ENCODE results near the gene PTPRN2.

The PTPRN2 gene

GRCh38 chr7:158016180-158017097, 571.2 kb downstream of the PTPRN2 start:
- no peak for DNase-seq

DNA sequence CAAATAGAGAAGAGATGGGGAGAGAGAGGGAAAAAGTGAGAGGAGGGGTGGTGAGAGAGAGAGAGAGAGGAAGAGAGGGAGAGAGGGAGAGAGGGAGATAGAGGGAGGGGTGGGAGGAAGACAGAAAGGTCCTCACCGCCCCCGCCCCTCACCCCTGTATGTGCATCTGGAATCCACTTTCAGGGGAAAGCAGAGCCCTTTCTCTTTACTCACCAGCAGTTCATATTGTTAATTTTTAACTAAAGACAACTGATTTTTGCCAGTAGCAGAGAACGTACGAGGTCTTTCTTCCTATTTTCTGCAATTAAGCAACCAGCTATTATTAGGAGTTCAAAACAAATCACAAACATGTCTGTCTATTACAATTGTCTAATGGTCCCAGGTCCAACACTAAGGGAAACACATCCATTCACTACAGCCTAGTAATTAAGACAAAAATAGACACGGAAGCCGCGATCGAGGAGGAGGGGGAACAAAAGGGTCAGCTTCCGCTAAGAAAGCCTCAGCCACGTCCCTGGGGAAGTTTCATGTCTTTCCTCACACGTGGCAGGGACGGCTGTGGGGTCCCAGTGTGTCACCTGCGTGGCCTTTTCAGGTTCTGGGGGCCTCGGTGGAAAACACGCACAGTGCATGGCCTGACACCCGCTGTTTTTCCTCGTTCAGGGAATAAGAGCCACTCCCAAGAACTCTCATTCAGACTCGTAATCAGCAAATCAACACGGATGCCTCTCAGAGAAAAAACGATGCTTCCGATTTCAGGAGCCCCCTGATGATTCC, 572.0 kb downstream of the PTPRN2 start:
- no peak for DNase-seq

- no peak for DNase-seq
Measured at GRCh38 chr7:158014976-158015375, 572.6 kb downstream of the PTPRN2 start.

DNA sequence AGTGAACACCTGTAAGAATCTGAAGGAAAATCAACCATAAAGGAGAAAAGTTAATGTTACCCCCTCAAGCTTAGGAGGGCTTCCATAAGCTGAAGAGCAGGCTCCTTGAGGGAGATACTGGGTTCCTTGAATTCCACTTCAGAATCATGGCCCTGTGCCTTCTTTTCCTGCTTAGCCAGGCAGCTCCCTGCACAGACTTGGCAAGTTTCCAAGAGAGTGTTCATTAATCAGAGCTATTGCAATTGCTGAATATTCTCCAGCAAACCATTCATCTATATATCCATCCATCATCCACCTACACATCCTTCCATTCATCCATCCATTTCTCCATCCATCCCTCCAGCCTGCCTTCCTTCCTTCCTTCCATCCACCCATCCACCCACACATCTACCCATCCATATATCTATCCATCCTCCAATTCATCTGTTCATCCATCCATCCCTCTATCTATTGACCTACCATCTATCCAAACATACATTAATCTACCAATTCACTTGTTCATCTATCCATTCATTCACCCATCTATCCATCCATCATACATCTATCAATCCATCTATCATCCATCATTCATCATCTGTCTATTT, 574.4 kb downstream of the PTPRN2 start:
- no peak for DNase-seq

DNA sequence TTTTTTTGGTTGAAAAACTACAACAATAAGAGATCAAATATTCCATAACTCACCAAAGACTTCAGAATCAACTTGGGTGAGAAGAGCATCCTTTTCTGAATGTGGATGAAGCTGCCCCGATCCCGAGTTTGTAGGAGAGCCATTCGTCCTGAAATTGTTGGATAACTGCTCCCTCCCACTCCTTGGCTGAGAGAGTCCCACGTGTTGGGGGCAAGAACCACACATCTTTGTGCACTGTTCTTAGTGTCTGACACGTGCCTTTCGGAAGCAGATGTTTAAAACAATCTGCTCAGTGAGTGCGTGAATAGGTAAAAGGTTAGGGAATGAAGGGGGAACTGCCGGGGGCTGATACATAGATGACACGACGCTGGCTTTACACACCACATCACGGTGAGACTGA, 575.7 kb downstream of the PTPRN2 start:
- no peak for DNase-seq

- no peak for DNase-seq
Measured at GRCh38 chr7:158010961-158011693, 576.5 kb downstream of the PTPRN2 start.

DNA sequence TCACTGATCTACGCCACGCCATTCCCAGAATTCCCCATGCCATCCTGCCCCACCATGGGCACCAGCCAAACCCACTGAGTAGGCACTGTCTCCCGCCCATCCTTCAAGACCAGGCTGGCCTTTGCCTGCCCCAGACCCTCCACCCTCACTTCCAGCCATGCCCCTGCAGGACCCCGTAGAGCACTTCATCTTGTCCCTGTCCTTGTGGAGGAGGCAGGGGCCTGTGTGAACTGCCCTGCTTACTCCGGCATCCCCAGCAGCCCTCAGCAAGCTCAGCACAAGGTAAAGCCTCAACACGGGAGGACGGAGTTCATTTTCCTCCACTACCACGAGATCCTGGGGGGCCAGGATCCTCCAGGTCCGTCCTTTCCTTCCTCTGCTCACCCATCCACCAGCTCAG, 577.7 kb downstream of the PTPRN2 start:
- no peak for DNase-seq

DNA sequence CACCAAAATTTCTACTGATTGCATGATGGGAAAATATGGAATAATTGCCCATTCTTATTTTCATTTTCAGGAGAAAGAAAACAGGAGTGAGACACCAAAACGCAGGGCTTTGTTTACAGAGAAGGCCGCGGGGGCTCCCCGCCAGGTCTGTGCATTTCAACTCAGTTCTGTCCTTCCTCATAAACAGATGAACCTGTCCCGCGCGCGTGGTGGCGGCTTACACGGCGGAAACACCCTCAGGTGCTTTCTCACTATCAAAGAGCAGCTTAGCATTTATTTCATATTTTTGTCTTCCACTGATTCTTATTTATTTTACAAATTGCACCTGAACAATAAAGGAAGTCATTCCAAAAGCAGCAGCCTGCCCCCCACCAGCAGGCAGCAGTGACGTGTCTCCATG, 579.4 kb downstream of the PTPRN2 start:
- DNase-seq = no peak

GRCh38 chr7:158007697-158008257, 579.8 kb downstream of the PTPRN2 start:
- DNase-seq = no peak

DNA sequence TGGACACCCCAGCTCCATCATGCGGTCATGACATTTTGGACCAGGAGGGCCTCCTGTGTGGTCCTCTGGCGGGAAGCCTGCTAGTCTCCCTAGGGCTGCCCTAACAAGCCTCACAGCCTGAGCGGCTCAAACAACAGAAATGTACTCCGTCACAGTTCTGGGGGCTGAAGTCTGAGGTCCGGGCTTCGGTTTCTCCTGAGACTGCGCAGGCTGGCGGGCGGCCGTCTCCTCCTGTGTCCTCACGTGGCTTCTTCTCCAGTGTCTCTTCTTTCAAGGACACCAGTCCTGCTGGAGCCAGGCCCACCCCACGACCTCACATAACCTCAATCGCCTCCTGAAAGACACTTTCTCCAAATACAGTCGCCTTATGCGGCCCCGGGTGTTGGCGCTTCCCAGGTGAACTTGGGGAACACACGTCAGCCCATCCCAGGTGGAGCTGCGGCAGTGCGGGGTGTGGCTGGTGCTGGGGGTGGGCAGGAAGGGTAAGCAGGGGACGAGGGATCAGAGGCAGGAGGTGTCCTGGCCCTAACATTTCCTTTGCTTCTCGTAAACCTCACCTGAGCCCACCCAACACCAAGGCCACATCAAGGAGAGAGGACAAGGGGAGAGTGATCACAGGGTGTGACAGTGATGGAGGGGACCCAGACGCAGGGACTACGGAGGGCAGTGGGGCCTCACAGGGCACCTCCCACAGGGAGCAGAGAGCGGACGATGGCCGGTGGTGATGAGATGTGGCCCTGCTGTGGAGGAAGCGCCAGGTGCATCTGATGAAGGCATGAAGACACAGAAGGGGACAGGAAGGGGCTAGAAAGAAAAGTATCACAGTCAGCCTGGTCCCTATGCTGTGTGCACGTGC, 580.6 kb downstream of the PTPRN2 start:
- DNase-seq = no peak

DNA sequence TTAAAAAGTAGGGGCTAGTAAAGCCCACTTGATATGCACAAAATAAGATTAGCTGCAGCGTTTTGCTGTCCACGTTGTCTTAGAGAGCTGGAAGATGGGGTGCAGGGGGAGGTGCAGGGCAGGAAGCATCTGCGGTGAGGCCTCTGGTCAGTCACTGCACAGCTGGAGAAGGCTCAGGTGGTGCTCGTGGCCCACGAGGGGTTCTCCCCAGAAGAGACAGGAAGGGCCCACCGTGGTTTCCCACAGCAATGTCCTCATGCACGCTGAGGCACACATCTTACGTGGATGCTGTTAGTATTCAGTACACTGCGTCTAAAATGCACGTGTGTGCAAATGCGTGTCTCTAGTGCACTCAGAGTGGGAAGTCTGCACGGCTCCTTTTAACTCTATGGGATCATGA, 582.1 kb downstream of the PTPRN2 start:
- no peak for DNase-seq

DNA sequence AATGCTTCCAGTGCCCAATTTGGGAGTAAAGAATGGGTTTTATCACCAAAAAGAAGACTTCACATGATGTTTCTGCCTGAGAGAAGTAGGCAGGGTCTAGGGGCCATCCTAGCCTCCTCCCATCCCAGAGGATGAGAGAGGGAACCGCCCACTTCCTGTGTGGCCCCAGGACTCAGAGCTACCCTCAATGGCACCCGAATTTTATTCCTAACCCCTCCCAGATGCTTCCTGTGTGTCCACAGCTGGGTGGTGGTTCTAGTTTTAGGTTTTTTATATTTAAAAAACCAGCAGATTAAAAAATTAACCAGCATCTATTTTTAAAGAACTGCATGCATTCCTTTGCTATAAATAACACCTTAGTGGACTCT, 583.5 kb downstream of the PTPRN2 start:
- no peak for DNase-seq

DNA sequence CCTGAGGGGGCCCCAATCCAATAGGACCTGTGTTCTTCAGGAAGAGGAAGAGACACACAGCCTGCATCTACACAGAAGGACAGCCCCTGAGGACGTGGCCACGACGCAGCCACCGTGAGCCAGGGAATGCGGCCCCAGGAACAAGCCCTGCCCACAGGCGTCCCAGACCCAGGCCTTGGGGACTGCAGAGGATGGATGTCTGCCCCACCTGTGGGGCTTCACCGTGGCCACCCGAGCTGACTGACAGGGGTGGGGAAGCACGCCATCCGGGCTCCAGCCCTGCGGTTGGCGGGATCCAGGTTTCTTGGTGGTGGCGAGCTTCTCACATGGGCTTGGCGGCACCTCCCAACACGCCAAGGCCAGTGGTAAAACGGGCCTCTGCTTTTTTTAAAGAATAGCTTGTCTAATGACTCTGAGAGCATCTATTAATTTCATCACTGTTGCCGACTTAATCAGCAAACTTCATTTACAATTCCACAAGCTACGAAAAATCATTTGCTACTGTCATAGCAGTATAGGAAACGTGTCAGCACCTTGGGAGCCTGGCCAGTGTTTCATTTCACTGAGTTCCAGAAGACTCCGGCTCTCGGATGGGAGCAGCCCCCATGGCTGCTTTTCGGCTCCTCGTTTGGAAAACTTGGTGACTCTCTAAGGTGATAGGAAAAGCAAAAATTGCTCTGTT, 584.0 kb downstream of the PTPRN2 start:
- no peak for DNase-seq

DNA sequence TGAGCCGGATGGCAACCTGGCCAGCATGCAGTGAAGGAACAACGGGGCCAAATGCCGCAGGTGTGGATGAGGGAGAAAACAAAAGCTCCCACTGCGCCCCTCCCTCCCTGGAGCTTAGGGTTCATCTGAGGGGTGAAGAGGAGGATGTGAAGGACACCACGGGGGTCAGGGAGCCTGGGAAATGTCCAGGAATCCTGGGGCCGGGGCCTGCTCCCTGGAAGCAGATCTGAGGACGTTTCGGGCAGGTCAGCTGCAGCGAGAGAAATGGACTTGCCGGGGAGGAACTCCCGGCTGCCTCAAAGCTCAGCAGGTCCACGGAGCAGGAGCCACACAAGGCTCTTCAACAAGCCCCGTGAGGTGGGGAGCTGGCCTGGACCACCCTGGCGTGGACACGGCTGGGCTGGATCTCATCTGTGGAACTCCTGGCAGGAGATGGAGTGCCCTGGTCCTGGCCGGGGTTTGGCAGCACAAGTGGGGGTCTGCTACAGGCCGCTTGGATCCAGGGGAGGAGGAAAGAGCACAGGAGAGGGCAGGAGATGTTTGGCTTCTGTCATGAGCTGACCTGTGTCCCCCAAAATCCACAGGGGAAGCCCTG, 585.0 kb downstream of the PTPRN2 start:
- no peak for DNase-seq

- no peak for DNase-seq
Measured at GRCh38 chr7:158001621-158002320, 585.9 kb downstream of the PTPRN2 start.

- DNase-seq = no peak
Measured at GRCh38 chr7:158001003-158001402, 586.6 kb downstream of the PTPRN2 start.

- DNase-seq = no peak
Measured at GRCh38 chr7:158000160-158000559, 587.5 kb downstream of the PTPRN2 start.

DNA sequence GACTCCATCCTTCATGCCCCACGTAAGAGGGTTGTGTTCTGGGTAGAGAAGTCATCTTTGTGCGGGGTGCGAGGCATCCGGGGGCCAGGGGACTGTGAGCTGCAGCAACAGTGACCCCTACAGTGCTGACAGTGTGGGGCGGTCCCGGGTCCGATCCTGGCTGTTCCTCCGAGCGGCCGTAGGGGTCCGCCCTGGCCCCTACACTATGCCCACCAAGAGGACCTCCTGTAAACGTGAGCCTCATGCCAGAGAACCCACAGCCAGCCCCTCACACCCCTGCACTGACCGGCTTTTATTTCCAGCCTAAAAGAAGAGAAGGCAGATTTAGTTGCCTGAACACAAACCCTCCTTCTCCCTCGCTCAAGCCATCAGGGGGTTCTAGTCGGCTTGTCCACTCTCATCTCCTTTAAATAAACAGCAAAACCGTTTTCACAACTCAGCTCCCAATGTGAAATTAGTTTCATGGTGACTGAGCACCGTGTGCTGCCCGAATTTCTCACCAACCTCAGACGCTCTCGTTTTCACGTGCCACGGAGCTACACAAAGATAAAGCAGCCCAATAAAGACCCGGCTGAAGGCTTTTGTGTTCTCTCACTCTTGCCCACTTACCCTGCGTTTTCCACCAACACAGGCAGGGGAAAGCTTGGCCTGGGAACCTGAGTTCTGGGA, 588.6 kb downstream of the PTPRN2 start:
- no peak for DNase-seq

- DNase-seq = no peak
Measured at GRCh38 chr7:157997471-157997870, 590.2 kb downstream of the PTPRN2 start.

Data from effector CD4-positive, alpha-beta T cell (primary cell).